SIG-M5 treated with dmso at 0.1 percent for 504 hours (cell line): ENCODE data around the gene LCE1E.

Experiments
- DNase-seq: peaks from one replicate; lab custom pipeline; 2025; ENCODE audit not compliant: unreplicated experiment; lab: John Stamatoyannopoulos, UW

LCE1E gene

DNA sequence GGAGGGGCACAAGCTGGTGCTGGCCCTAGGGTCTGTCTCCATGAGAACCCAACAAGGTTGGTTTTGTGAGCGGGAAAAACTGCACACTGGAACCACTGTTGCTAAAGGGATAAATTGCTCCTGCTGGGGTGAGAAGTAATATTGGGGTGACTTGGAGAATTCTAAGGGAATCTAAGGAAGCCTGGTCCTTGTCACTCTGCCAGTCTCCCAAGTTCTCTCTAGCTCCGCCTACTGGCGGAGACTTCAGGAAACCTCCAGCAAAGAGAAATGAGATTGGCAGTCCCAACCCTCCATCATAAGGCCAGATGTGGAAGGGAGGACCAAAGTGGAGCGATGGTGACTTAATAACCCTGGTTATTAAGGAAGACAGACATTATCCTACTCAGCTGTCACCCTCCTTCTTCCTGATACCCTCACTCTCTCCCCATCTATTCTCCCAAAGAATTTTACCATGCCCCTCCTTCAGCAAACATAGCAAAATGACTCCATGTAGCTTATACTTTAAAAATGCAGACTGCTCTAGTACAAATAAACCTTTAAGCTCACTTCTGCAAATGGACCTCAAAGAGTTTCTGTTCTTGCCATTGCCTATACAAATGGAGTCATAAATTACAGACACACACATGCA is 8.4 kb upstream of the LCE1E start:
- no peak for DNase-seq

GRCh38 chr1:152783095-152783494 is 3.0 kb upstream of the LCE1E start:
- no peak for DNase-seq

- DNase-seq = no peak
These were observed 9.6 kb downstream of the LCE1E start for GRCh38 chr1:152795686-152796085.

DNA sequence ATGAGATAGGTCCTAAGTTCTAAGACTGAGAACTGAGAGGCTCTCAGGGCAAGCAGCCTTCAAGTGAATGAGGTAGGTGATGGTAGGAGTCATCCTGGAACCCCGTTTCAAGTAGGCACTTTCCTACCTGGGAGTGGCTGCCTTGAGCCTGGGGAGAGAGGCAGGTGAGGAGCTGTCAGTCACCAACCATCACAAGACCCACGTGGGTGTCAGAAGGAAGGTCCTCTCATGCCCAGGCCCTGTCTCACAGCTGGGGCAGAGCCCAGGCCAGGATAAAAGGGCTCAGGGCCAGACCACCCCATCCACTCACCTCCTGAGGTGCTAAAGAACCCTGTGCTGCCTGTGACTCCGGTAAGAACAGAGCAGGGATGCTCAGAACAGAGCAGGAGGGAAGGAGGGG is 10.4 kb downstream of the LCE1E start, which contains the start of gene LCE1D:
Gene LCE1D (plus strand): TSS at position 301 of the 400 bp plus-strand sequence. CDS start 1,074 bp downstream, outside the sequence.
- DNase-seq = no peak

GRCh38 chr1:152801333-152801732 is 15.3 kb downstream of the LCE1E start:
- DNase-seq = no peak

GRCh38 chr1:152806576-152806975 is 20.5 kb downstream of the LCE1E start, which contains the start of gene LCE1C:
Gene LCE1C (minus strand): TSS chr1:152806651. CDS start chr1:152805478, 1,173 bp downstream.
- no peak for DNase-seq

DNA sequence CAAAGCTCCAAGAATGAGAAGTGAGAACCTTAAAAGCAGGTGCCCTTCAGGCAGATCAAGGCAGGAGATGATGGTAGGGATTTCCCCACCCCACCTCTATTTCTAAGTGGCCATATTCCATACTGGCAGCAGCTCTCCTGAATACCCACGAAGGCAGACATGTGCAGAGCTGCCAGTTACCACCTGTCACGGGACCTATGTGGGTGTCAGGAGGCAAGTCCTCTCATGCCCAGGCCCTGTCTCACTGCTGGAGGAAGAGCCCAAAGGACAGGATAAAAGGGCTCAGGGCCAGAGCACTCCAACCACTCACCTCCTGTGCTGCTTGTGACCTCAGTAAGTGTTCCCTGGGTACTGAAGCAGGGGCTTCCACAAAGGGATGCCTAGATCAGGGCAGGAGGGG is 25.0 kb downstream of the LCE1E start:
- DNase-seq = no peak

GRCh38 chr1:152811671-152812070 is 25.6 kb downstream of the LCE1E start, which contains the start of gene LCE1B:
Gene LCE1B (plus strand): TSS chr1:152811971. CDS start chr1:152812447, 476 bp downstream.
- no peak for DNase-seq

GRCh38 chr1:152817309-152817708 is 31.3 kb downstream of the LCE1E start:
- no peak for DNase-seq

- DNase-seq = no peak
These were observed 37.2 kb downstream of the LCE1E start for GRCh38 chr1:152823294-152823693.

- DNase-seq = no peak
These were observed 38.9 kb downstream of the LCE1E start for GRCh38 chr1:152824964-152825363.

GRCh38 chr1:152827173-152827572 is 41.1 kb downstream of the LCE1E start, which contains the start of gene LCE1A:
Gene LCE1A (plus strand): TSS chr1:152827473. CDS start chr1:152827473, 0 bp downstream.
- DNase-seq = no peak

DNA sequence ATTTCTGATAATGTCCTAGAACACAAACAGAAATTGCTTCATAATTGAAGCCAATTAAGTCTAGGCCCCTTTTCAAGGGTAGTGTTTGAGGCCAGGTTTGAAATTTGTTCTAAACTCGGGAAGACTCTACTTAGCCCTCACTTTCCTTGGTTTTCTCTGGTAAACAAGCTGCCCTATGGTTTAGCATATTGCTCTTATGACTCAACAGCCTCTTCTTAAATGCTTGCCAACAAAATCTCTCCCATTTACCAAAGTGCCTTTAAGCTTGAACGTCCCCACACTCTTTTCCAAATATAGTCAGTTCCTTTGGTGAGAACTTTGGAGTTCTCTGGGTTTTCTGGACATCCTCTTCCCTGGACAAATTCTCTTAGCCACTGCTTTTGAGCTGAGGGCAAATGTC is 50.8 kb downstream of the LCE1E start:
- DNase-seq = no peak
